B cell (primary cell): ENCODE results near the gene UBAP1L.

ENCODE experiments used
- EZH2 ChIP-seq: IDR thresholded peaks from 2 replicates; pipeline ENCODE4 v1.6.1; 2012; ENCODE audit warnings: borderline replicate concordance, low read depth, mild to moderate bottlenecking, moderate library complexity, low read length; ENCODE audit not compliant: insufficient read depth, poor library complexity, severe bottlenecking
- TF ChIP-seq, protein P1 (sequence below): fragments of 200-600 bp; IDR thresholded peaks from one replicate; pipeline ENCODE4 v1.8.0; 2022; ENCODE audit warnings: antibody characterized with exemption, mild to moderate bottlenecking

DNA sequence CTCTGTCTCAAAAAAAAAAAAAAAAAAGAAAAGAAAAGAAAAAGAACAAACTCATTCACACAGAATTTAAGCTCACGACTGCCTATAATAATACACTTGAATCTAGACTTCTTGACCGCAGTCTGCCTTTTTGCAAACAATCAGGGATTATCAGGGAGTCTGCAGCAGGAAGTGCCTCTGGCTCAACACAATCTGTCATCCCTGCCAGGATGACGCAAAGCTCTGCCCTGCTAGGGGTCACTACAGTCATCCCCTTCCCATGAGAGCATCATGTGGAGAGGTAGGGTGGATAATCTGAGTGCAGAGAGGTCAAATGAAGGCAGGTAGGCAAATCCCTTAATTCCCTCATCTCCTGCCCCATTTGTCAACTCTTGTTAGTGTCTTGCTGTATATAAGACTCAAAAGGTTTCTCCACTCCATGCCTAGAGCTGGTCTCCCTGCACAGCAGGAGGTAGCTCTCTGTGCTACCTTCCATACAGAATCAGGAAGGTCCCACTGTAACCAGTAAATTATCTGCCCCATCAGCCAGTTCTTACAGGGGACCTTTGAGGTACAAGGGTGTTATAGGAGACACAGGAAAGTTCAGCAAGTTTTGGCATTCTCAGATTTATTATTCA lies 4.2 kb downstream of the UBAP1L start:
- TF ChIP-seq, protein P1, sequence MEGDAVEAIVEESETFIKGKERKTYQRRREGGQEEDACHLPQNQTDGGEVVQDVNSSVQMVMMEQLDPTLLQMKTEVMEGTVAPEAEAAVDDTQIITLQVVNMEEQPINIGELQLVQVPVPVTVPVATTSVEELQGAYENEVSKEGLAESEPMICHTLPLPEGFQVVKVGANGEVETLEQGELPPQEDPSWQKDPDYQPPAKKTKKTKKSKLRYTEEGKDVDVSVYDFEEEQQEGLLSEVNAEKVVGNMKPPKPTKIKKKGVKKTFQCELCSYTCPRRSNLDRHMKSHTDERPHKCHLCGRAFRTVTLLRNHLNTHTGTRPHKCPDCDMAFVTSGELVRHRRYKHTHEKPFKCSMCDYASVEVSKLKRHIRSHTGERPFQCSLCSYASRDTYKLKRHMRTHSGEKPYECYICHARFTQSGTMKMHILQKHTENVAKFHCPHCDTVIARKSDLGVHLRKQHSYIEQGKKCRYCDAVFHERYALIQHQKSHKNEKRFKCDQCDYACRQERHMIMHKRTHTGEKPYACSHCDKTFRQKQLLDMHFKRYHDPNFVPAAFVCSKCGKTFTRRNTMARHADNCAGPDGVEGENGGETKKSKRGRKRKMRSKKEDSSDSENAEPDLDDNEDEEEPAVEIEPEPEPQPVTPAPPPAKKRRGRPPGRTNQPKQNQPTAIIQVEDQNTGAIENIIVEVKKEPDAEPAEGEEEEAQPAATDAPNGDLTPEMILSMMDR = no peak
- no peak for TF ChIP-seq EZH2
